Pancreas (tissue), 10 donors: Measurements from ENCODE around the gene WBP4. TPM values are rescaled to one million over a fixed set of nuclear protein-coding genes. Genes with fewer than 3 reads are reported as not detected.

Source experiments
- ATAC-seq, 4 donors: fragments of 200-7000 bp; cut with Tn5 transposase; one replicate each; pipeline versions ENCODE4 v1.8.0 to v1.9.1; 2020; ENCODE audit warnings: mild to moderate bottlenecking in 4 of 4, moderate library complexity in 4 of 4
- DNase-seq, 6 donors: peaks; one replicate each; pipeline ENCODE4 v3.0.0-alpha.2; 2020
- FAIRE-seq: peaks from 2 replicates; lab custom pipeline; 2012; peaks lifted over from hg19 to GRCh38; lab: Jason Lieb, UNC
- H3K27ac ChIP-seq, 4 donors: fragments of 200-600 bp; sonication (generic); 1 replicate in 3 of 4; 2 replicates in 1 of 4; pipeline versions ENCODE4 v1.5.0 to v1.8.0; 2020
- H3K27me3 ChIP-seq, 4 donors: fragments of 200-600 bp; one replicate each; pipeline ENCODE4 v1.8.0; 2021
- H3K36me3 ChIP-seq, 3 donors: fragments of 200-600 bp; sonication (generic) in 1 of 3; one replicate each; pipeline versions ENCODE4 v1.5.0 to v1.8.0; 2020 to 2021
- H3K4me1 ChIP-seq, 3 donors: fragments of 200-600 bp; one replicate each; pipeline ENCODE4 v1.8.0; 2021
- H3K4me3 ChIP-seq, 4 donors: fragments of 200-600 bp; sonication (generic) in 2 of 4; one replicate each; pipeline versions ENCODE4 v1.5.0 to v1.8.0; 2020 to 2021
- H3K9me3 ChIP-seq, 4 donors: fragments of 200-600 bp; one replicate each; pipeline ENCODE4 v1.8.0; 2021
- WGBS, 2 donors: extraction: QIAGEN DNeasy Blood & Tissue Kit; methylation state at CpG; one replicate each; pipeline ENCODE4 v1.1.7; 2013; 5-methylcytosine and 5-hydroxymethylcytosine counted together
- intact Hi-C, 3 donors: fragments of 100-400 bp; cut with DNase I; formaldehyde crosslinking; loops; one replicate each; pipeline versions ENCODE4 v1.11.1 to v1.14.2; 2022
- polyA plus RNA-seq, 2 donors: library from polyadenylated mRNA; stranded (reverse); fragments of 200-250 nt; gene quantifications; one replicate each; pipeline ENCODE4 v1.2.3, GENCODE V29; 2013
- total RNA-seq, 6 donors: library from RNA; stranded (reverse); fragmentation: NEBNext Ultra II Directional in 4 of 6; extraction: Animal tissue kit (Norgen Biotek cat#: 25700) in 4 of 6; gene quantifications; one replicate each; pipeline versions ENCODE4 v1.2.1 to v1.2.4, GENCODE V29; 2021 to 2023
- TF ChIP-seq, protein P1 (sequence below), 4 donors: fragments of 200-600 bp; sonication (generic) in 3 of 4; IDR thresholded peaks; one replicate each; pipeline versions ENCODE4 v1.5.0 to v1.8.0; 2021; ENCODE audit warnings: antibody characterized with exemption in 4 of 4
- donor health status: healthy with polysubstance abuse.
- donor health status: DM: no; HTN: no; CAD: no; lungs with moderate emphysema.
- donor health status: DM: no; HTN: no; CAD: no.
- donor health status: control.
- donor health status: control.
- donor health status: Bipolar disorder and iron deficiency.
- donor health status: DM: yes; HTN: yes; CAD: no.
- donor health status: DM: no; HTN: no; CAD: no.
- donor health status: DM: no; HTN: no; CAD: no.
- donor health status: DM: yes; HTN: yes; CAD: no.

The WBP4 gene
- total and polyA plus RNA-seq, 8 donors: 2.1 to 12.2 (median 3.4) TPM

DNA sequence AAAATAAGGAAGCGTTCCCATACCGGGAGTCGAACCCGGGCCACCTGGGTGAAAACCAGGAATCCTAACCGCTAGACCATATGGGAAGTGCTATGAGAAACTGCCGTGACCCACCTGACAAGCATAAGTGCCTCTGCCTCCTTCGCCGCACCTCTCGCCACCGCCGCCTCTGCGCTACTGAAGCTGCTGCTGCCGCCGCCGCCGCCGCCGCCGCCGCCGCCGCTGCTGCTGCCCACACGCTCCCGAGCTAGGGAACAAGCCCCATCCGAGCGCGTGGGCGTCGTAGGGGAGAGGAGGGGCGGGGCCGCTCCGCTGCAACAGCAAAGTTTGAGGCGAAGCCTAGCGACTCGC lies 610 bp upstream of the WBP4 start:
- H3K4me1 ChIP-seq: peaks cover 9 to 47% (median 39%) of the 10 kb centered on the region in 3 donors
- DNase-seq (peak; percentile 76 to 90 (median 86)), ATAC-seq (peak; percentile 43 to 71 (median 60)), FAIRE-seq (no peak)
- peak overlapping the region; percentile 51 to 81 (median 74) for H3K4me3 ChIP-seq
- no peaks in the 10 kb centered on the region for H3K27me3 ChIP-seq
- TF ChIP-seq, protein P1, sequence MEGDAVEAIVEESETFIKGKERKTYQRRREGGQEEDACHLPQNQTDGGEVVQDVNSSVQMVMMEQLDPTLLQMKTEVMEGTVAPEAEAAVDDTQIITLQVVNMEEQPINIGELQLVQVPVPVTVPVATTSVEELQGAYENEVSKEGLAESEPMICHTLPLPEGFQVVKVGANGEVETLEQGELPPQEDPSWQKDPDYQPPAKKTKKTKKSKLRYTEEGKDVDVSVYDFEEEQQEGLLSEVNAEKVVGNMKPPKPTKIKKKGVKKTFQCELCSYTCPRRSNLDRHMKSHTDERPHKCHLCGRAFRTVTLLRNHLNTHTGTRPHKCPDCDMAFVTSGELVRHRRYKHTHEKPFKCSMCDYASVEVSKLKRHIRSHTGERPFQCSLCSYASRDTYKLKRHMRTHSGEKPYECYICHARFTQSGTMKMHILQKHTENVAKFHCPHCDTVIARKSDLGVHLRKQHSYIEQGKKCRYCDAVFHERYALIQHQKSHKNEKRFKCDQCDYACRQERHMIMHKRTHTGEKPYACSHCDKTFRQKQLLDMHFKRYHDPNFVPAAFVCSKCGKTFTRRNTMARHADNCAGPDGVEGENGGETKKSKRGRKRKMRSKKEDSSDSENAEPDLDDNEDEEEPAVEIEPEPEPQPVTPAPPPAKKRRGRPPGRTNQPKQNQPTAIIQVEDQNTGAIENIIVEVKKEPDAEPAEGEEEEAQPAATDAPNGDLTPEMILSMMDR (IDR thresholded peaks at IDR 0.05): no peak
- 0 to 1% methylated on average over 26 to 35 of the region's 35 CpGs for WGBS, 2 donors
- H3K9me3 ChIP-seq: no peaks in the 10 kb centered on the region
- peaks cover 0 to 7% (median 4%) of the 10 kb centered on the region in 3 donors for H3K36me3 ChIP-seq
- intact Hi-C loops: no loop called here
- H3K27ac ChIP-seq: peak overlapping the region; percentile 94 to 97 (median 95)

DNA sequence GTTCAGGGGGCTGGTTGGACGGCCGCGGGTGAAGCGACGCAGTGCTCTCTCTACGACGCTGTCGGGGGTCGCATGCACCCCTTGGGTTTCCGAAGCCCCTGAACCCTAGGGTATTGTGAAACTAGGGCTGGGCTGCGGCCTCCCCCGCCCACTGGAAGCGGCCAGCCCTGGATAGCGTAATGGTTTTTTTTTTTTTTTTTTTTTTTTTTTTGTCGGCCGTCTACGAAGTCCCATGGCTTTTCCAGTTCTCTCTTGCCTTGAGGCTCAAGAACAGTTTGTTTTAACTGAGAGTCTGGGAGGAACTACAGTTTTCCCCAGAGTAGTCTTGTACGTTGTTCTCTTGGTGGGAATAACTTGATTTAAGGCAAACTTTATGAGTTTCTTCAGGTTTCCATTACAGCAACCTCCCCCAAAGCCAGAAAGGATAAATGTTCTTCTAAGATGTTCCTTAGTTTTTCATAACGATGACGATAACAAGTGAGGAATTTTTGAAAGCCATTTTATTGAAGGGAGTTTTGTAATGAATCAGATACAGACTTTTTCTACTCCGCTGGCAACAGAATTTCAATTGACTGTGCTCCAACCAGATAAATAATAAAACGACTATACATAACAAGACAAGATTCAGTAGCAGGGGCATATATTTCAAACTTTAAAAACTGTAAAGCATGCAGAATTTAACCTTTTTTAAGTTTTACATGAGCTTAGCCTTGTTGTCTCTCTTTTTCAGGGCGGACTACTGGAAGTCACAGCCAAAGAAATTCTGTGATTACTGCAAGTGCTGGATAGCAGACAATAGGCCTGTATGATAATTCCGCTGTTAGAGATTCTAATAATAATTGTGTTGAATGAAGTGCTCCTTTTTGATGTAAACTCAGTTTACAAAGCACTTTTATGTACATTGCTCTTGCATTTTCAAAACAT lies 867 bp downstream of the WBP4 start:
- whole genome bisulfite sequencing, 2 donors: 1 to 2% methylated on average over 22 to 24 of the region's 24 CpGs
- Histone ChIP-seq H3K36me3 (peaks cover 0 to 16% (median 5%) of the 10 kb centered on the region in 3 donors), H3K27me3 (no peaks in the 10 kb centered on the region), H3K9me3 (no peaks in the 10 kb centered on the region), H3K4me3 (peak overlapping the region; percentile 51 to 81 (median 74)), H3K27ac (peak overlapping the region; percentile 94 to 97 (median 95)), H3K4me1 (peaks cover 9 to 35% (median 25%) of the 10 kb centered on the region in 3 donors)
- FAIRE-seq (peak; percentile 29), DNase-seq (no peak), ATAC-seq (peak; percentile 40 to 45 (median 43))
- TF ChIP-seq, protein P1 (IDR thresholded peaks at IDR 0.05): no peak
- intact Hi-C loops: no loop called here

DNA sequence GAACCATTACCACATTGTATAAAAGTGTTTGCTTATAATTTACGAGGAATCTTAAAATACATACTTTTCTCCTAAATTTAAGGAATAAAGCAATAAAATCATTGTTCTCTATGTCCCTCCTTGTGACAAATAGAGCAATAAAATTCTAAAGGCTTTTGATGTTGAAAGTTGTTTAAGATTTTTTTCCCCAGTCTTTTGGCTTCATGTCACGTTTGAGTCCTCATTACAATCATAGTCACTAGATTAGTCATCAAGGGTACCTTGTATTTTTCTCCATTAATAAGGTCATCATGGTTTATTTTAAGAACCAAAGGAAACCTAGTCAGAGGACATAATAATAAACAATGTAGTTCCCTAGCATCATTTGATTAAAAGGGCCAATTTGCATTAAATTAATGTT lies 3.2 kb downstream of the WBP4 start:
- no peak for DNase-seq
- H3K27me3 ChIP-seq: no peaks in the 10 kb centered on the region
- WGBS, 2 donors: 67 to 70% methylated on average over 2 of the region's 2 CpGs
- TF ChIP-seq, protein P1 (IDR thresholded peaks at IDR 0.05): no peak
- H3K4me1 ChIP-seq: peaks cover 9 to 25% (median 22%) of the 10 kb centered on the region in 3 donors
- no peak overlapping the region for H3K27ac ChIP-seq
- ATAC-seq: no peak
- H3K36me3 ChIP-seq: peaks cover 2 to 35% (median 12%) of the 10 kb centered on the region in 3 donors
- no peak overlapping the region for H3K4me3 ChIP-seq
- no peaks in the 10 kb centered on the region for H3K9me3 ChIP-seq
- intact Hi-C loops: no loop called here
- FAIRE-seq: peak; percentile 93

DNA sequence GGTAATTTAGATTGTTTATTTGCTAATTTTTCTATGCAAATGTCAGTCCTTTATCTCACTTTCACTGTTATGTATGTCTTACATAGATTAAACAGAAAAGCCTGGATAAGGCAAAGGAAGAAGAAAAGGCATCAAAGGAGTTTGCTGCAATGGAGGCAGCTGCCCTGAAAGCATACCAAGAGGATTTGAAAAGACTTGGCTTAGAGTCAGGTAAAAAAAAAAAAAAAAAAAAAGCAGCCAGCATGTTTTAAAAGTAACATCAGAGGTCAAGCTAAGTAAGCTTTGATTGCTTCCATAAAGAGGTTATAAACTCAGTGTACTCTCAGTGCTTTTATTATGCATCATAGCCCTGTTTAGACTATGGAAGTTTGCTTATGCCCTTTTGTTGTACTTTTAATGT lies 3.8 kb downstream of the WBP4 start:
- no peaks in the 10 kb centered on the region for H3K9me3 ChIP-seq
- FAIRE-seq (no peak), DNase-seq (no peak), ATAC-seq (no peak)
- H3K27me3 ChIP-seq: no peaks in the 10 kb centered on the region
- intact Hi-C loops: no loop called here
- TF ChIP-seq, protein P1 (IDR thresholded peaks at IDR 0.05): no peak
- no peak overlapping the region for H3K4me3 ChIP-seq
- H3K36me3 ChIP-seq: peaks cover 2 to 41% (median 17%) of the 10 kb centered on the region in 3 donors
- H3K27ac ChIP-seq: no peak overlapping the region
- peaks cover 9 to 25% (median 22%) of the 10 kb centered on the region in 3 donors for H3K4me1 ChIP-seq
